GM19395 (cell line): Measurements from ENCODE around the gene GLOD4.

ENCODE experiments used
- ATAC-seq: cut with Tn5 transposase; IDR thresholded peaks from one replicate; pipeline ENCODE4 v1.9.1; 2021; ENCODE audit warnings: mild to moderate bottlenecking, moderate library complexity; ENCODE audit not compliant: unreplicated experiment

GLOD4 gene

GRCh38 chr17:745406-745805 lies 36.7 kb downstream of the GLOD4 start:
- ATAC-seq, result no peak

GRCh38 chr17:744937-745336 lies 37.1 kb downstream of the GLOD4 start:
- no peak for ATAC-seq

- ATAC-seq, result no peak
These were observed 38.9 kb downstream of the GLOD4 start for GRCh38 chr17:743139-743538.

GRCh38 chr17:742147-742793 lies 39.8 kb downstream of the GLOD4 start:
- ATAC-seq, result no peak

GRCh38 chr17:740240-741017 lies 41.7 kb downstream of the GLOD4 start:
- ATAC-seq, result peak; percentile 88

- ATAC-seq, result no peak
These were observed 44.4 kb downstream of the GLOD4 start for GRCh38 chr17:737561-738113.

- no peak for ATAC-seq
These were observed 48.3 kb downstream of the GLOD4 start for GRCh38 chr17:733743-734142.

- ATAC-seq, result peak; percentile 38
These were observed 49.0 kb downstream of the GLOD4 start for GRCh38 chr17:732902-733720.

GRCh38 chr17:732067-732901 lies 49.8 kb downstream of the GLOD4 start, which contains the start of gene TLCD3A:
TLCD3A (plus strand) TSS chr17:732596; CDS start chr17:732648, 52 bp downstream.
- ATAC-seq, result peak; percentile 51

GRCh38 chr17:731644-732066 lies 50.4 kb downstream of the GLOD4 start:
- ATAC-seq, result peak; percentile 14

GRCh38 chr17:728911-729310 lies 53.2 kb downstream of the GLOD4 start:
- ATAC-seq, result no peak

GRCh38 chr17:726271-726919 lies 55.7 kb downstream of the GLOD4 start:
- no peak for ATAC-seq

- ATAC-seq, result no peak
These were observed 56.3 kb downstream of the GLOD4 start for GRCh38 chr17:725746-726145.

GRCh38 chr17:725084-725483 lies 57.0 kb downstream of the GLOD4 start:
- ATAC-seq, result no peak

- no peak for ATAC-seq
These were observed 60.5 kb downstream of the GLOD4 start for GRCh38 chr17:721540-721937.

- no peak for ATAC-seq
These were observed 61.2 kb downstream of the GLOD4 start for GRCh38 chr17:720706-721539.

- ATAC-seq, result no peak
These were observed 64.0 kb downstream of the GLOD4 start for GRCh38 chr17:718075-718474.
